ENCODE data around the gene LINC00305.

LINC00305 gene

DNA sequence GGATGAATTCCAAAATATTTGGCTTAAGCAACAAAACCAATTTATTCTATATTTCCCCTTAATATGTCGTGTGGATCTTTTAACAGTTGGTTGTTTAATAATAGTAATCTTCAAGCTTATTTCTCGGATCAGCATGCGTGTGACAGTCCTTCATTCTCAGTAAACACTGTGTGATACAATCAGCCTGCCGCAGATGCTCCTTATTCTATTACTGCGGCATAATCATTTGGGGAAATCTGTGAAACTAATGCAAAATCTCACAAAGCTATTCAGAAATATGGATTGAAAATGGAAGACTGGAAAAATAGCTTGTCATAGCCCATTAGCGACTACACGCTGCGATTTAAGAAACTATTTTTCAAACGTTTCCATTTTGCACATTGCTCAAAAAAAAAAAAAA is 36.9 kb downstream of the LINC00305 start:
- DNase-seq, result no peak

DNA sequence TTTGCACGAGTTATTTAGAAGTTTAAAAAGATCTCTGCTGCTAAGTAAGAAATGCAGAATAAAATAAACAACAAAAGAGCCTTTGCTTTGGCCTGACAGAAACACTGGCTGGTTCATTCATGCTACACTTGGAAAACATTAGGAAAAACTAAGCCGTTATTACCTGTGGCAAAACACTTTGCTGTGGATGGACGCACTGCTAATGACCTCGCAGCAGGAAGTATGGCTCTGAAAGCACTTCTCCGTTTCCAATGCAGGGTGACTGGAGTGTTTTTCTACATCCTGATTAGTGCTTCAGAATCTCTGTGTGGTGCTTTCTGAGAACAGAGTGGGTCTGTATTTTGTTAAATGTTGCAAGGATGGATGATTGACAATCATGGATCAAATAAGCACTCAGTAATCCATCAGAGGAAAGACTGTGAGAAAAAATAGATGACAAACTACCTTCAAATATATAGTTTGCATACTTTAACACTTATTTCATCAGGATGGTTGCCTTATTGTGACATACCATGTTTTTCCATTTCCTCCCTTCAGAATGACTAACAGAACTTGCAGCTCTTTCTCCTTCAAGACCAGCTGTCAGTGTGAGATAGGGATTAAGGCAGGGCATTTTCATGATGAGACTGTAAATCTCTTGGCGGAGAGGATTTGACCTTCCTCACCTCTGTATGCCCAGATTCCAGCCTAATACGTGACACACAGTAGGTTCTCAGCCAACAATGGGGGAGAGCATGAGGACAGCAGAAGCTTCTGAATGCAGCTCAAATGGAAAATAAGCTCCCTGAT is 38.0 kb downstream of the LINC00305 start:
- no peak for DNase-seq

DNA sequence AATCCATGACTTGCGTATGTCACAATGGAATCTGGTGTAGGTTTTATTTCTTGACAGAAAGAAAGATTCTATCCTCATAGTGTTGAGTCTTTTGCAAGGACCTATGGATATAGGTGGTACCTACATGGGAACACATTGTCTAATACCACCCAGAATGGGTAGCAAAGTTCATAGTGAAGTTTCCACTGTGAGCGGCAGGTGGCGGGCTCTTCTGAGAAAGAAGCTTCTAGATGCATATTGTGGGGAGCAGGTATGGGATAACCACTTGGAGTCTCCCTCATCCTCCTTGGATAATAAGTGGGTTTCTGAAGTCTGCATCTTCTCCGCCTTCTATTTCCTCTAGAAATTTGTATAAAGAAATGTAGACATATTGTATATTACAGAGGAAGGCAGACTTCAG is 44.9 kb downstream of the LINC00305 start:
- no peak for DNase-seq

DNA sequence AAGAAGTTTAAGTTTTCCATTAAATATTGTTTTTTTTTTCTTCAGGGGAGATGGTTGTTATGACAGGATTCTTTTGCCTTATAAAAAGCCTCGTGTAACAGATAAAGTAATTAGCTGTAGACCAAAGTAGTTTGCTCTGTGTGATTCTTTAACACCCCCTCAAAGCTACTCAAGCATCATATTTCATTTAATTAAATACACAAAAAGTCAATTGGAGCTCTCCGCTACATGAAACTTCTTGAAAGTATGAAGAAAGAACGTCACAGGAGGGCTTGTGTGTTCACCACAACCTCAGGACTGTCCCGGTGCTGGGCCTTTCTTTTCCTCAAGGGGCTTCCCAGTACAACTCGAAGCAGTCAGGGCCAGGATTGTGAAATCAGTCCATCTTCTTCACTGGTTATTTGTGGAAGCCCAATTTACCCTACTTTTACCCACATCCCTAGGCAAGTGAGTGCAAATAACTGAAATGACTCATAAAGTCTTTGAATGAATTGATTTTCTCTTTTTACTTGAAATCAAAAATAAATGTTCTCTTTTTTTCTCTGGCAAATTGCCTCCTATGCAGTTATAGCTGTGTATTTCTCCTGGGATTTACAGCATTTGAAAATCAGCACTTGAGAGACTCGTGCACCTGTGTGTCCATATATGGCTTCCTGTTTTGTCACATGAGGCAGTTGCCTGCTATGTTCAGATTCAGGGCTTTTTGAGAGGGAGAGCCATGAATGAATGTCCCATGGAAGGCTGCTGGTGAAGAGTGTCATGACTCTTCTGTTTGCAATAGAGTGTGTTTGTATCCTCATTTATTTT is 48.6 kb downstream of the LINC00305 start:
- DNase-seq, result no peak

DNA sequence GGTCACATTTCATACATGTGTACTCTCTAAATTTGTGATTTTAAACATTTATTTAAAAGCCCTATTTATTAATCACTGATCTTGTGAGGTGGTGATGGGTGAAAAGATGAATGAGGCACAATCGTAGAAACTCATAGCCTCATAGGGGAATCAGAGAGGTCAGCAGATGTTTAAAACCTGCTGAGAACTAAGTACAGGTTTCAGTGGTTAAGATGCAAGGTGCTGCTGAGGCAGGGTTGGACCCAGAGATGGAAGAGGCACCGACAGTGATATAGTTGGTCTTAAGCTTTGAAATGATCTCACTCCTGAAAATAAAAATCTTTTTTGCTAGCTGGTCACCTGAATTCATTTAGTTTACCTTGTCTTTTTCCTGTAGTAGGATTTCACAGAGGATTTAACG is 49.6 kb downstream of the LINC00305 start:
- no peak for DNase-seq

DNA sequence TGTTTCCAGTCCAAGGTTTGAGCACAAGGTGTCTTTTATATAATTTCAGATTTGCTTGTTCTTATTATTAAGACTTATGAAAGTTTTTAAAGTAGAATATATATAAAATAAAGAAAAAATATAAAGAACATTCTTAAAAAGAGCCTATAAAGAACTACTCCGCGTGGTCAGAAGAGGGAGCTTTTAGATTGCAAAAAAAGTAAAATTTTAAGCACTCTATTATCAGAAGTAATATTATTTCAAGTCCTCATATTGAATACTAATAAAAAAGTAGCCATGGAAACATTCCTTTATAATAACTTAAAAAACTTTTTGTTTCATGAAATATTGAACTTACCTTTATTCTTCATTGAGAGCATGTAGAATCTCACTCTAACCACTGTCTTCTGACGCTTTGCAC is 51.4 kb downstream of the LINC00305 start:
- DNase-seq, result no peak

DNA sequence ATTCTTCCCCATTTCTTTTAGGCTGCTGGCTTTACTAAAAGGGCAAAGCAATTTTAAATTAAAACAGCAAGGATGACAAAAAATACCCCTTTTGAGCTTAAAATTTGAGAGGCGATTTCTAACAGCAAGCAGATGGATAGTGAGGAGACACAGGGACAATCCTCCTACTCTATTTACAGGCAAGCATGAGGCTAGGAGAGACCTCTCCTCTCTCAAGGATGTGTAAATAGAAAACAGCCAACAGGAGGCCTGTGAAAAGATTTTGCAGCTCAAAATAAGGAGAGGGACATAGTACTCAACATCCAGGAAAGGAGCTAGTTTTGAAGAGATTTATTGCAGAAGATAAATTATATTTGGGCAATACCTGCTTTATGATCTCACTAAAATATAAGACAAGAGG is 53.8 kb downstream of the LINC00305 start:
- DNase-seq, result no peak

DNA sequence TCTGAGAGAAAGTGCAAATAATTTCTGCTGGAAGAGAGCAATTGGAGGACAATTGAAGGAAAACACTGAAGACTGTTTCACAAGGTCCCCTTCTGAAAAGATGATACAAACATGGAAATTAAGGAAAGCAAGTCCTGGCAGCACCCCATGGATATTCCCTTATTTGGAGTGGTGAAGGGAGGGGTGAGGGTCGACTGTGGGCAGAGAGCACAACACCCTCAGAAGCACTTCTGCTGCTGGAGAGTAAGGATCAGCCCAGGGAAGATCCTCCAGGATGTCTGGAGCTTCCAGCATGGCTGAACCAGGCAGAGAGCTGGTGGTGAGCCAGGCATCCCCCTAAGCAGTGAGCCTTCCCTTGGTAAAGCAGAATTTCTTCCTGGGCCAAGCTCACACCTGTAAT is 54.7 kb downstream of the LINC00305 start:
- no peak for DNase-seq

DNA sequence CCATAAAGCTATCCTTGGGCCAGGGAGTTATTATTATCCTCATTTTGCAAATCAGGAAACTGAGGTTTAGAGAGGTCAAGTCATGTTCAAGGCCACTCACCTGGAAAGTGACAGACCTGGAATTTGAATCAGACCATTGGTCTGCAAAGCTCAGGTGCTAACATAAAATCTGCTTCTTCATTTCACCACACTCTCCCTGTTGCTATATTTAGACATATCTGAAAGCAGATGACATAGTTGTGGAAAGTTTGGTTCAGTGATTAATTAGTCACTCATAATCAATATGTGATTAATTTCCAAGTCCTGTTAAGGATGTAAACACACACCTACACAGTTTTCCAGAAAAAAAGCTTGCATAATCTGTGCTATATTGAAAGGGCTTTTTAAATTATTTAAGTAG is 57.4 kb downstream of the LINC00305 start:
- no peak for DNase-seq

DNA sequence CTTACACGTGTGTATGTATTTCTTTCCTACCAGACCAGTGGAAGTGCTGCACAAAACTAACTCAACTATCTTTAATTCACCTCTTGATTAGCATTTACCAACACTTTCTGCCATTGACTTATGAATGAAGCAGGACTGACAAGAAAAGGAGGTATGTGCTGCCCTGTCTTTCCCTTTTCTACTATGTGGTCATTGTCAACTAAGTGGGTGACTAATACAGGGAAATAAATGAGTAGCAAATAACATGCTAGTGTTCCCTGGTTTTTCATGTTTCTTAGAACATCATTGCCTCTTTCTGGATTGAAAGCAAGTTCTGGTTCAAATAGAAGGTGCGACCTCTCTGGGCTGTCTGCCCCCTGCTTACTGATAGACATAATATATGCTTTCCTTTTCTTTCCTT is 58.0 kb downstream of the LINC00305 start:
- no peak for DNase-seq

DNA sequence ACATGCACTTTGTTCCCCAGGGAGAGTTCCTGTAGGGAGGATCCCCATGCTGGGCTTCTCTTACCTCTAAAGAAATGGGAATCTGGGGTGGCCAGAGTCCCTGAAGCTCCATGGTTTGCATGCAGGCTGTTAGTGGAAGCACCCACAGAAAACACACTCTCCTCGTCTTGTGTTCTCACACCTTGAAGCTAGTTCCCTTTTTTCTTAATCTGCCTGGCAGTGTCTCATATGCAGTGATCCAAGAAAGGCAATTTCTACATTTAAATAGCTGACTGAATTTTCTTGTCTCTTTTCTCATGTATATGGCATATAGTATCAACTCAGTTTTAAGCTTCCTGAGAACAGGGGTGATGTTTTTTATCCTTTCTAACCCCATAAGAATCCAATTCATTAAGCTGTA is 65.0 kb downstream of the LINC00305 start:
- no peak for DNase-seq

DNA sequence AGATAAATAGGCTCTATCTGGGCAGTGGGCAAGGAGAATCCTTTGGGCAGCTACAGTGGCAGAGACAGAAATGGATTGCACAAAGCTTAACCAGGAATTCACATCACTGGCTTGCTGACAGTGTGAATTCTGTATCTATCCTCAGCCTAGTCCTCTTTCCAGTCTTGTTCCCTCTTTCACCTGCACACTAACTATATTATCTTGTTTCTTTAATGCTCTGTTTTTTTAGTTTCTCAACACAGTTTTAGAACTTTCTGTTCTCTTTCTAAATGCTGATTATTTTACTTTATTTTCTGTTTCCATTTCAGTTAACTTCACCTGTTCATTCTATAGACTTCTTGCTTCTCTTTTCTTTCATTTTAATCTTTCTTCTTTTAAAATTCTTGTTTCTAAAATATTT is 66.4 kb downstream of the LINC00305 start:
- DNase-seq, result no peak

DNA sequence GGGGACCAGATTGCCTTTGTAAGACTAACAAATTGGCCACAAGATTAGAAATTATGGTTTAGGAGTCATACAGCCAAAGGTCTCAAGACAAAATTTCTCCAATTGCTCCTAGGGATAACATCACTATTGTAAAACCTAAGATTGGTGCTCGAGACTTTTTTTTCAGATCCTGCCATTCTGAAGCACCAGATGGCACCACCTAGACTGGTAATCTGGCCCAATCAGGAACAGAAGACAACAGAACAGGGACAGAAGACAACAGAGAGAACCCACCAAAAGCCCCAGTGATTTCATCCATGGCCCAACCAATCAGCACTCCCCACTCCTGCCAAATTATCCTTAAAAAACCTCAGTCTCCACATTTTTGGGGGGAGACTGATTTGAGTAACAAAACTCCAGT is 66.8 kb downstream of the LINC00305 start:
- DNase-seq, result no peak

DNA sequence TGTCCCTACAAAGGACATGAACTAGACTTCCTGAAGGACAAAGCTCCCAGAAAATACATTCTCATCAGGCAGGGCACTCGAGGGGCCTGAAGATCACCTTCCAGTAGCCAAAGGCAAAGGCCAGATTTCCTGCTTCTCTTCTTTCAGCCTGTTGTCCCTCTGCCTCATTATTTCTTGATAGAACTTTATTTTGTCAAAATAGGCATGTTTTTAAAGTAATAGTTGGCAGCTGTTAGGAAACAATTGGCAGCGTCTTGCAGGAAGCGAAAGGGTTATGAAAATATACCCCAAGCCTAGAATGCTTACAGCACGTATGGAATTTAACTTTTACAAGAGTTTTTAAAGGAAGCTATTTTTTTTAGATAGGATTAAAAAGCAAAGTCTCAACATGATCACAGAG is 74.9 kb downstream of the LINC00305 start:
- no peak for DNase-seq

DNA sequence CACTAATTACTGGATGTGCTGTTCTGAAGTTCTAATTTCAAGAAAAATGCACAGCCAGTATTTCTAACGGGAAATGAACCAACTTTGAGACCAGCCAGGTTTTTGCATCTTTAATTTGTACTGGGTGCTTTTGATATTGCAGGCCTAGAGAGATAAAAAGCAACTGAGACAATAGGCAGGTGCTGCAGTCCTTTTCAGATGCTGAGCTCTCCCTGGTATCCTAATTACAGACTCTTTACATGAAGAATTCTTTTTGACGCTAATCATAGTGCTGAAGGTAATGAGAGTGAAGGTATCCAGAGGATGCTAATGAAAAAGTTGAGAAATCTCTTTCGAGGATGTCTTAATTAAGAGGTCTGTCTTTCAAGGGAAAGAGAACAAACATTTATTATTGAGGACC is 93.9 kb downstream of the LINC00305 start:
- DNase-seq, result no peak

DNA sequence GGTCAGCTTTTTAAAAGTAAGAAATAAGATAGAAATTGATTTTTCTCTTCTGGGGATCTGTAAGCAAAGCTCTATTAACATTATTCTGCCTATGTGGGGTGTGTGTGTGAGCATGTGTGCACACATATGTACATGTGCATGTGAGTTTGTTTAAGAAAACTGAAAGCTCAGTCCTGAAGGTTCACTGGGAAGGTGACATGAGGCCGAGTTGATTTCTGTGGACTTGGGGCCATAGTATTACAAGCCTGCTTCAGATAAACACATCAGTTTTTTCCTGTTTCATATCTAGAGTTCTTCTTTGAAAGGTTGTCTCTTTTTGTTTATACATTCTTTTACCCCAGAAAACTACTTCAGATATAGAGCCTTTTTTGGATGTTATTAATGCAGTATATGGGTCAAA is 95.6 kb downstream of the LINC00305 start:
- DNase-seq, result no peak

DNA sequence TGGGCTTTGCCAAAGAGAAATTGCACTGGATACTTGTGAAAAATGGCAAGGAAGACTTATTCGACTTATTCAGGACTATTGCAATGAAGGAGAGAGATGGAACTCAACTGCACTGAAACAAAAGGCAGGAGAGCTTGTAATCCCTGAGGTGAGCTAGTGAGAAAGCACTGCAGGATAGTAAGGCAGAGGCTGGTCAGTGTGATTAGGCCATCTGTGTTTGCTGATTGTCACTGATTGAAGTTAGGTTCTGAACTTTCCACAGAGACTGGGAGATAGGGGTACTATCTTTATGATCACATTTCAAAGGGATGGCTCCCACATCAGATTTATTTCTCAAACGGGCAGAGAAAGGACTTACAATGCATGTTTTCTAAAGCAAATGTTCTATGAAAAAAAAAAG is 96.1 kb downstream of the LINC00305 start:
- no peak for DNase-seq

DNA sequence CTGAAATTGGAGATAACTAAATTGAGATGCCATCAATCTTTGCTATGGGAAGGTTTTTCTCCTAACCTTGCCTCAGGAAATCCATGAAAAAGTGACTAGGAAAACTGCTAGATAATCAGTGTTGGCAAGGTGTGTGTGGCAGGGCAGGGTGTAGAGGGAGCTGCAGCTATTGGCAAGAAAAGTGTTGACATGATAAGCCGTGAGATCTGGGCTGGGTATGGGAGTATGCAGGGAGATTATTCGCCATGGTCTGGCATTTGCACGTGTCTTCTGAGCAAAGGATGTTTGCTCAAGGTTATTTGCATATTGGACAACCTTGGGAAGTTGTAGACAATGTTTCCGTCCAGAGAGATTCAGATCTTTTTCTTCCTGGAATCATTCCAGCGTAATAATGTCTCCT is 104.3 kb downstream of the LINC00305 start:
- DNase-seq, result no peak

DNA sequence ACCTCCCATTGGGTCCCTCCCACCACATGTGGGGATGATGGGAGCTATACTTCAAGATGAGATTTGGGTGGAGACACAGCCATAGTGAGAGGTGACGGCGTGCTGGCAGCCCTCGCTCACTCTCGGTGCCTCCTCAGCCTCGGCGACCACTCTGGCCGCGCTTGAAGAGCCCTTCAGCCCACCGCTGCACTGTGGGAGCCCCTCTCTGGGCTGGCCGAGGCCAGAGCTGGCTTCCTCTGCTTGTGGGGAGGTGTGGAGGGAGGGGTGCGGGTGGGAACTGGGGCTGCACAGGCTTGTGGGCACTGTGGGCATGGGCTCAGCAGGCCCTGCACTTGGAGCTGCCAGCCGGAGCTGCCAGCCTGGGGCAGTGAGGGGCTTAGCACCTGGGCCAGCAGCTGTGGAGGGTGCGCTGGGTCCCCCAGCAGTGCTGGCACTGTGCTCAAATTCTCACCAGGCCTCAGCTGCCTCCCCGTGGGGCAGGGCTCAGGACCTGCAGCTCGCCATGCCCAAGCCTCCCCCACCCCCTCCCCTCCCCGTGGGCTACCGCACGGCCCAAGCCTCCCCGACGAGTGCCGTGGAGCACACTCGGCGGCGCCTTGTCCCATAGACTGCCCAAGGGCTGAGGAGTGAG is 106.0 kb downstream of the LINC00305 start:
- DNase-seq, result no peak

DNA sequence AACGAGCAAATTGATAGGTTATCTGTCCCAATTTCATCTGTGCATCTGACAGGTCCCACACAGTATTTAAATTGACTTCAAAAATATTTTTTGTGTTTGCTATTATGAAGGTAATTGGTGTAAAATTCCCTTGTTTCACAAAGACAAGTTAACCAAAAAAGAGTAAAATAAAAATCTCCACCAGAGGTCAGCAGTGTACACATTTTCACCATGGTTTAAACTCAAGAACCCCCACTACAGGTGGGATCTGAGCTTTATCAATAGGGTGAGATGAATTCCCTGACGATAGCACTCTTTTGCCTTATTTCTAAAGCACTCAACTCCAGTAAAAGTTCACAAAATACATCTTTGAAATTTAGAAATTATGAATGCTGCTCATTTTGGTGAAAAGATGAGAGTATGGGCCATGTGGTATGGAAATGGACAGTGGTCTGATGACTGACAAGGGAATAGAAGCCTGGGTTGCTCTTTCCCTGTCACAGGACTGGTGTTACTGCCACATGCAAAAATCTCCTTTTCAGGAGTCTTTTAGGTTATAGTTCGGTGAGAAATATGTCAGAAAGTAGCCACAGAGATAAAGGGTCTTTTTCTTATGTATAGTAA is 111.0 kb downstream of the LINC00305 start:
- no peak for DNase-seq

DNA sequence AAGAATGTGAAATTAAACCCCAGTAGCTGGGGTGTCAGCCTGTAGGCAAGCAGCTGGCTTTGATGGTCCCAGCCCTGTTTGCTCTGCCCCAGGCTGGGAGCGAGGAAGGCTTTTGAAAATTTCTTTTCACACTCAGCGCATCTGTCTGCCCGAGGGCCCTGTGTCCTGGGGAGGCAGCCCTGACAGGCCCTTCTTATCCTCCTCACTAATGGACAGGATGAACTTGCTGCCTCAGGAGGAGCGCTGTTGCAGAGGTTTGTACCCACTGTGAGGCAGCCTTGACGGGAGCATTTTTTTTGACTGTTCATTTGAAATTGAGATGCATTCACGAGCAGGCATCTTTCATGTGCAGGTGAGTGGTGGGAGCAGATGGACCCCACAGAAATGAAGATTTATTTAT is 116.6 kb downstream of the LINC00305 start:
- no peak for DNase-seq

DNA sequence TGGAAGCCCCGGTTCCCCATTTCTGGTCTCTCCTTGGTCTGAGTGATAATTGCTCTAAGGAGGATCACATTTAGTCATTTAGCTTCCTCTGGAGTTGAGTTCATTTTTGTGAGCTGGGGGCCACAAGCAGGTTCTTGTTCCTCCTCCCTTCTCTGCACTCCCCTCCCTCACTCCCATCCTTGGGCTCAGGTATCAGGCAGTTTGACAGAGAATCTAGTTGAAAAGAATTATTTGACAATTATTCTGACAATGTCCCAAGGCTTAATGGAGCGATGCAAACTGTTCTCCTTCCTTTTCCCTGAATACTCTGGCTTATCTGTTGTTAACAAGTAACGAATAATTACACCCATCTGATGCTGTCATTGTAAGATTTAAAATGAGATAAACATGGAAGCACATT is 117.5 kb downstream of the LINC00305 start:
- no peak for DNase-seq
